HEK293 (cell line): ENCODE measurements around the gene RGL3.

Experiments used
- ELK4 ChIP-seq: IDR thresholded peaks from 2 replicates; pipeline ENCODE4 v1.6.1; 2011; ENCODE audit warnings: mild to moderate bottlenecking, low read depth, low read length, borderline replicate concordance
- HIC1 ChIP-seq: fragments of 450-650 bp; formaldehyde crosslinking; IDR thresholded peaks from 2 replicates; pipeline ENCODE4 v1.5.1; 2016; ENCODE audit warnings: missing biosample characterization, missing genetic modification characterization
- KLF1 ChIP-seq: fragments of 450-650 bp; formaldehyde crosslinking; IDR thresholded peaks from 2 replicates; pipeline ENCODE4 v1.5.1; 2016; ENCODE audit warnings: missing biosample characterization, missing genetic modification characterization
- KLF7 ChIP-seq: fragments of 450-650 bp; formaldehyde crosslinking; IDR thresholded peaks from 2 replicates; pipeline ENCODE4 v1.5.1; 2016; ENCODE audit warnings: missing biosample characterization, missing genetic modification characterization, borderline replicate concordance
- KLF8 ChIP-seq: fragments of 450-650 bp; formaldehyde crosslinking; IDR thresholded peaks from 2 replicates; pipeline ENCODE4 v1.5.1; 2016; ENCODE audit warnings: missing biosample characterization, missing genetic modification characterization
- OVOL3 ChIP-seq: fragments of 450-650 bp; formaldehyde crosslinking; IDR thresholded peaks from 2 replicates; pipeline ENCODE4 v1.5.1; 2016; ENCODE audit warnings: missing biosample characterization, missing genetic modification characterization
- PRDM2 ChIP-seq: fragments of 450-650 bp; formaldehyde crosslinking; IDR thresholded peaks from 2 replicates; pipeline ENCODE4 v1.5.1; 2016; ENCODE audit warnings: missing biosample characterization, missing genetic modification characterization, borderline replicate concordance
- REPIN1 ChIP-seq: fragments of 450-650 bp; formaldehyde crosslinking; IDR thresholded peaks from 2 replicates; pipeline ENCODE4 v1.5.1; 2017; ENCODE audit warnings: missing biosample characterization, missing genetic modification characterization, low read depth
- SCRT1 ChIP-seq: fragments of 450-650 bp; formaldehyde crosslinking; IDR thresholded peaks from 2 replicates; pipeline ENCODE4 v1.5.1; 2016; ENCODE audit warnings: missing biosample characterization, missing genetic modification characterization, borderline replicate concordance
- SCRT2 ChIP-seq: fragments of 450-650 bp; formaldehyde crosslinking; IDR thresholded peaks from 2 replicates; pipeline ENCODE4 v1.5.1; 2016; ENCODE audit warnings: missing biosample characterization, missing genetic modification characterization
- ZFHX2 ChIP-seq: fragments of 450-650 bp; formaldehyde crosslinking; conservative IDR thresholded peaks from 2 replicates; pipeline ENCODE4 v1.5.1; 2016; ENCODE audit warnings: missing biosample characterization, missing genetic modification characterization
- ZNF114 ChIP-seq: fragments of 450-650 bp; formaldehyde crosslinking; IDR thresholded peaks from 2 replicates; pipeline ENCODE4 v1.5.0; 2017; ENCODE audit warnings: missing biosample characterization, missing genetic modification characterization
- ZNF211 ChIP-seq: fragments of 450-650 bp; formaldehyde crosslinking; IDR thresholded peaks from 2 replicates; pipeline ENCODE4 v1.5.1; 2016; ENCODE audit warnings: low read depth, missing biosample characterization, missing genetic modification characterization
- ZNF366 ChIP-seq: fragments of 450-650 bp; formaldehyde crosslinking; conservative IDR thresholded peaks from 2 replicates; pipeline ENCODE4 v1.5.1; 2016; ENCODE audit warnings: missing biosample characterization, missing genetic modification characterization
- ZNF398 ChIP-seq: fragments of 450-650 bp; formaldehyde crosslinking; IDR thresholded peaks from 2 replicates; pipeline ENCODE4 v1.5.1; 2017; ENCODE audit warnings: missing biosample characterization, missing genetic modification characterization
- ZNF416 ChIP-seq: fragments of 450-650 bp; formaldehyde crosslinking; IDR thresholded peaks from 2 replicates; pipeline ENCODE4 v1.5.1; 2016; ENCODE audit warnings: missing biosample characterization, missing genetic modification characterization
- ZNF433 ChIP-seq: fragments of 450-650 bp; formaldehyde crosslinking; IDR thresholded peaks from 2 replicates; pipeline ENCODE4 v1.5.1; 2016; ENCODE audit warnings: missing biosample characterization, missing genetic modification characterization, low read depth
- ZNF501 ChIP-seq: fragments of 450-650 bp; formaldehyde crosslinking; IDR thresholded peaks from 2 replicates; pipeline ENCODE4 v1.5.1; 2016; ENCODE audit warnings: missing biosample characterization, missing genetic modification characterization
- ZNF558 ChIP-seq: fragments of 450-650 bp; formaldehyde crosslinking; IDR thresholded peaks from 2 replicates; pipeline ENCODE4 v1.5.1; 2016; ENCODE audit warnings: missing biosample characterization, missing genetic modification characterization
- ZNF629 ChIP-seq: fragments of 450-650 bp; formaldehyde crosslinking; IDR thresholded peaks from 2 replicates; pipeline ENCODE4 v1.5.1; 2017; ENCODE audit warnings: missing biosample characterization, missing genetic modification characterization
- ZNF645 ChIP-seq: fragments of 450-650 bp; formaldehyde crosslinking; IDR thresholded peaks from 2 replicates; pipeline ENCODE4; 2016; ENCODE audit warnings: missing biosample characterization, missing genetic modification characterization
- ZNF660 ChIP-seq: fragments of 450-650 bp; IDR thresholded peaks from 2 replicates; pipeline ENCODE4 v1.5.1; 2018; ENCODE audit warnings: missing biosample characterization, mild to moderate bottlenecking, missing genetic modification characterization
- ZNF777 ChIP-seq: fragments of 450-650 bp; formaldehyde crosslinking; IDR thresholded peaks from 2 replicates; pipeline ENCODE4 v1.5.1; 2017; ENCODE audit warnings: missing biosample characterization, missing genetic modification characterization, borderline replicate concordance
- ZSCAN23 ChIP-seq: fragments of 450-650 bp; formaldehyde crosslinking; IDR thresholded peaks from 2 replicates; pipeline ENCODE4 v1.5.1; 2016; ENCODE audit warnings: missing biosample characterization, missing genetic modification characterization
- ZSCAN5A ChIP-seq: fragments of 450-650 bp; formaldehyde crosslinking; IDR thresholded peaks from 2 replicates; pipeline ENCODE4 v1.5.1; 2016; ENCODE audit warnings: missing biosample characterization, missing genetic modification characterization

RGL3 gene

GRCh38 chr19:11374433-11375142 lies 44.5 kb downstream of the RGL3 start, which contains the start of gene SWSAP1 (continued):
- peak; percentile 39; the same call in 1 of the 2 replicates for TF ChIP-seq ELK4
- TF ChIP-seq ZNF629 (tag by site-specific recombination) = peak; percentile 67
- TF ChIP-seq ZNF433 = no peak
- no peak for TF ChIP-seq ZNF211
- peak; percentile 66 for TF ChIP-seq OVOL3
- TF ChIP-seq ZSCAN23 (tag by site-specific recombination) = no peak
- TF ChIP-seq SCRT2 = peak; percentile 99
- no peak for TF ChIP-seq ZNF114 (tag by site-specific recombination)
- no peak for TF ChIP-seq ZNF645
- peak; percentile 99 for TF ChIP-seq SCRT1 (tag by site-specific recombination)
- peak; percentile 82; the same call in 1 of the 2 replicates for TF ChIP-seq KLF8 (tag by site-specific recombination)
- TF ChIP-seq KLF1 = peak; percentile 63; the same call in 1 of the 2 replicates
- no peak for TF ChIP-seq ZNF777 (tag by site-specific recombination)
- TF ChIP-seq ZNF501 (tag by site-specific recombination) = peak; percentile 19; the same call in 1 of the 2 replicates
- TF ChIP-seq REPIN1 = no peak
- TF ChIP-seq ZNF558 (tag by site-specific recombination) = no peak; the same call in 1 of the 2 replicates
- no peak for TF ChIP-seq PRDM2 (tag by site-specific recombination)
- TF ChIP-seq ZNF398 (tag by site-specific recombination) = no peak
- TF ChIP-seq ZNF660 (tag by site-specific recombination) = peak; percentile 45; the same call in 1 of the 2 replicates
- TF ChIP-seq HIC1 (tag by site-specific recombination) = no peak
- no peak for TF ChIP-seq ZNF366 (tag by site-specific recombination)
- peak; percentile 41; the same call in 1 of the 2 replicates for TF ChIP-seq ZFHX2
- TF ChIP-seq ZNF416 (tag by site-specific recombination) = no peak
- TF ChIP-seq KLF7 = no peak
- TF ChIP-seq ZSCAN5A (tag by site-specific recombination) = no peak
